Mucosa of rectum (tissue), 2 donors: ENCODE data around the gene SYNPO2.
"Not testable (repeated sequence)": the region's sequence is repeated elsewhere in the genome, so short reads cannot be mapped to it uniquely, and the experiment has no call there.

Source experiments
- H3K27ac ChIP-seq, 2 donors: one replicate each; pipeline ENCODE4 v1.7.0; 2013; ENCODE audit warnings: inconsistent platforms in 2 of 2, low read depth in 2 of 2, low read length in 2 of 2
- H3K27me3 ChIP-seq, 2 donors: one replicate each; pipeline ENCODE4 v1.7.0; 2013; ENCODE audit warnings: low read length in 2 of 2; ENCODE audit not compliant: control insufficient read depth in 2 of 2, insufficient read depth in 2 of 2
- H3K36me3 ChIP-seq, 2 donors: one replicate each; pipeline ENCODE4 v1.7.0; 2013; ENCODE audit warnings: low read length in 2 of 2; ENCODE audit not compliant: control insufficient read depth in 2 of 2, insufficient read depth in 2 of 2
- H3K4me1 ChIP-seq, 2 donors: one replicate each; pipeline ENCODE4 v1.7.0; 2013; ENCODE audit warnings: low read length in 2 of 2, mild to moderate bottlenecking in 1 of 2; ENCODE audit not compliant: control insufficient read depth in 2 of 2, insufficient read depth in 2 of 2
- H3K4me3 ChIP-seq, 2 donors: one replicate each; pipeline ENCODE4 v1.7.0; 2013; ENCODE audit warnings: low read length in 2 of 2
- H3K9ac ChIP-seq, 2 donors: one replicate each; pipeline ENCODE4 v1.7.0; 2013; ENCODE audit warnings: low read length in 2 of 2, low read depth in 1 of 2, mild to moderate bottlenecking in 1 of 2
- H3K9me3 ChIP-seq, 2 donors: one replicate each; pipeline ENCODE4 v1.7.0; 2013; ENCODE audit warnings: low read length in 2 of 2; ENCODE audit not compliant: control insufficient read depth in 2 of 2
- donor health status: healthy.
- donor health status: Normal muscosa, but diverticular disease.

SYNPO2 gene

DNA sequence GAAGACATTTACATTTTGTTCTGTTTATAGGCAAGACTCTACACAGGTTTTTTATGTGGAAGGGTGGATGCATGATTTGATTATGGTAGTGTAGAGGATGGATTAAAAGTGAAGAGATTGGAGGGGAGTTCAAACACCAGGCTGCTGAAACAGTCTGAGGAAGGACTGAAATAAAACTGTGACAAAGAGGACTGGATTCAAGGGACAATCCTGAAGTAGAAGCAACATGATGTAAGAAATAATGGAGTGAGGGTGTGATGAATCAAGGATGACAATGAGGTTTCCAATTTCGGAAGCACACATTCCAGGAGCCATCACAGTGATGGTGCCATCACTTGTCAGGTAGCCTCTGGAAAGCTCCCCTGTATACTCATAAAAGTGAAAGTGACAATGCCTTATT, 103.5 kb downstream of the SYNPO2 start:
- Histone ChIP-seq H3K27me3 (no peaks in the 10 kb centered on the region), H3K27ac (no peak overlapping the region), H3K4me1 (no peaks in the 10 kb centered on the region), H3K9ac (no peak overlapping the region), H3K36me3 (no peaks in the 10 kb centered on the region), H3K4me3 (no peak overlapping the region), H3K9me3 (no peaks in the 10 kb centered on the region)

DNA sequence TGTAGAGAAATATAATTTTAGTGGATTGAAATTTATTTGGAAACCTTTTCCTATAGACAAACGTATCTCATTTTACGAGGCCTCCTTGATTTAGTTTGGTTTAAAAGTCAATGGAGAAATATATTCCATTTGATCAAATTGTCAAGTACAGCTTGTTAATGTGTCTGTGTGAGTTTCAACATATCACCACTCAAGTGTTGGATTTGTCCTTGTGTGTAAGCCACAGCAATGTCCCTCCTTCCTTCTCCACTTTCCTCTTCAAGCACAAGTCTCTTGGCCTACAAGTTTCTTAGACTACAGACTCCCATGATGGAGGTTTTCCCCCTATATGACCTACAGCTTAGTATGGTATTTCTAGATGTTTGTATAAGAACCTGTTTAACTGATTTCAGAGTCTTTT, 104.7 kb downstream of the SYNPO2 start:
- Histone ChIP-seq H3K36me3 (no peaks in the 10 kb centered on the region), H3K9ac (no peak overlapping the region), H3K9me3 (no peaks in the 10 kb centered on the region), H3K27me3 (no peaks in the 10 kb centered on the region), H3K4me3 (no peak overlapping the region), H3K27ac (peak overlapping the region in 1 of 2 donors; percentile 55), H3K4me1 (no peaks in the 10 kb centered on the region)

DNA sequence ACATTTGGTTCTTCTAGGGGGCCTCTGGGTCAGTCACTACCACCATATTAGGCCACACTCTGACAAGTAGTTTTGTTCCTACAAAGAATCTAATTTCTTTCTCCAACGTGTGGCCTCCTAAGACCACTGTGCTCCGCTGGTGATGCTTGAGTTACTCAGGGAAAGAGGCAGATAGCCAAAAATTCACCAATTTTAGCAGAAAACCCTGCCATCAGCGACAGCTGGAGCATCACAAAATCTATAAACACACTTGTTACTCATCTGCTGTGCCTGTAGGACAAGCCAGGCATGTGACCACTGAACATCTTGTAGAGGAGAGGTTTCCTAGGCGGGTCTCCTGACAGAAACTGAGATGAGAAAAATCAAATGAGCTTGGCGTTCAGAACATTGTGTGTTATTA, 105.4 kb downstream of the SYNPO2 start:
- peak overlapping the region in 1 of 2 donors; percentile 5 for H3K9ac ChIP-seq
- no peaks in the 10 kb centered on the region for H3K4me1 ChIP-seq
- no peaks in the 10 kb centered on the region for H3K9me3 ChIP-seq
- H3K27me3 ChIP-seq: no peaks in the 10 kb centered on the region
- peak overlapping the region; percentile 5 to 55 for H3K27ac ChIP-seq
- no peak overlapping the region for H3K4me3 ChIP-seq
- no peaks in the 10 kb centered on the region for H3K36me3 ChIP-seq

DNA sequence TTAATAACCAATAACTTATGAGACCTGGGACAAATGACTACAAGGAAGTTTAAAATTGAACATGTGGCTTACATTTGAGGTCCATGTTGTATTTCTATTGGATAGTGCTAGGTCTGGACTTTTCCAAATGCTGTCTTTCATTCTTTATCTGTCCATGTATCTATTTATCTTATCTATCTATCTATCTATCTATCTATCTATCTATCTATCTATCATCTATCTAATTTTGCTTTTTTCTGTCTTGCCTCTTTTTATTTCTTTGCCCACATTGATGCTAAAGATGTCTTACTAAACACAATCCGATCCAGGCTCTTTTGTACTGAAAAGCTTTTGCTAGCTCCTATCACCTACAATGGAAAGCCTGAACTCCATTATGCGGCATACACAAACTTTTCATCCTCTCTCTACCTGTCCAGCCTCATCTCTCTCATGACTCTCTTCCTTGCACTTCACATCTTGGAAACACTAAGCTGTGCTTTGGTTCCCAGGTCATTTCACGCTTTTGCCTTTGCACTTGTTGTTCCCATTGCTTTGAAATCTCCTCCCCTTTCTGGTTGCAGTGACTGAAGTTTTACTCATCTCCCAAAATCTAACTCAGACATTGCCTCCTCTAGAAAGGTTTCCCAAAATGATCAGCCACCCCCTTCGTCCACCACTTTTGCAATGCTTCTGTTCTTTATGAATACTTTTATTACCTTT, 107.2 kb downstream of the SYNPO2 start:
- peak overlapping the region in 1 of 2 donors; percentile 28 for H3K27ac ChIP-seq
- H3K9me3 ChIP-seq: no peaks in the 10 kb centered on the region
- H3K9ac ChIP-seq: no peak overlapping the region
- H3K36me3 ChIP-seq: no peaks in the 10 kb centered on the region
- no peaks in the 10 kb centered on the region for H3K27me3 ChIP-seq
- no peak overlapping the region for H3K4me3 ChIP-seq
- no peaks in the 10 kb centered on the region for H3K4me1 ChIP-seq

DNA sequence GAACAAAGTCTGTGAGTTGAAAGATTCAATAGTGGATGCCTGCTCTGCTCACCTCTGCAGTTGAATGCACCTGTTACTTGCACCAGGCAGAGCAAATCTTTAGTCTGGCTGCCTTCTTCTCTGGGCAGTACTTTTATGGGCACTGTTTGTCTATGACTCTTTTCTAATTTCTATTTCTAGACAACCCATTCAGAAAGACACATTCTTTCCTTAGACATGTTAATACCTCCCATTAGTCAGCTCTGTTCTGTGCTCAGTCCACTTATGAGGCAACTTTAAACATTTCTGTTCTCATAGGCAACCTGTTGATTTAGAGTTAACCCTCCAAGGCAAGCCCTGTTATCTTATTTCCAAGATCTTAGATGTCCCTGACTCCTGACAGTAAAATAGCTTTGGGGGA, 108.9 kb downstream of the SYNPO2 start:
- Histone ChIP-seq H3K9me3 (no peaks in the 10 kb centered on the region), H3K27me3 (no peaks in the 10 kb centered on the region), H3K4me1 (no peaks in the 10 kb centered on the region), H3K27ac (peak overlapping the region in 1 of 2 donors; percentile 32), H3K9ac (no peak overlapping the region), H3K4me3 (no peak overlapping the region), H3K36me3 (no peaks in the 10 kb centered on the region)

DNA sequence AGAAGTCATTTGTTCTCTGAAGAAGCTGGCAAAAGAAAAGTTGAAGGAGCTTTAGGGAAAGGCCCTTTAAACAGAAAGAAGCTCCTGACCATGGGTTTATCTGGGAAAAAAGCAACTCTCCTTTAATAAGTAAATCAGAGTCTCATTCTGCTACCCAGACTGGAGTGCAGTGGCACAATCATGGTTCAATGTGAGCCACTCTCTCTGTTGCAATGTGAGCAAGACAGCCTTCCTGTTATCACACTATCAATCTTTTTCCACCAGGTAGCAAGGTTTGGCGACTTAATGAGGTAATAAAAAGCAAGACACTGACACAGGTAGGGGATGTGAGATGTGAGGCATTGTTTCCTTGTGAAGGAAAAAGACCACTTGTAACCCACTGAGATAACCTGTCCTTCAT, 111.3 kb downstream of the SYNPO2 start:
- no peak overlapping the region for H3K4me3 ChIP-seq
- no peaks in the 10 kb centered on the region for H3K36me3 ChIP-seq
- no peaks in the 10 kb centered on the region for H3K9me3 ChIP-seq
- no peaks in the 10 kb centered on the region for H3K27me3 ChIP-seq
- H3K9ac ChIP-seq: no peak overlapping the region
- peak overlapping the region in 1 of 2 donors; percentile 18 for H3K27ac ChIP-seq
- no peaks in the 10 kb centered on the region for H3K4me1 ChIP-seq

DNA sequence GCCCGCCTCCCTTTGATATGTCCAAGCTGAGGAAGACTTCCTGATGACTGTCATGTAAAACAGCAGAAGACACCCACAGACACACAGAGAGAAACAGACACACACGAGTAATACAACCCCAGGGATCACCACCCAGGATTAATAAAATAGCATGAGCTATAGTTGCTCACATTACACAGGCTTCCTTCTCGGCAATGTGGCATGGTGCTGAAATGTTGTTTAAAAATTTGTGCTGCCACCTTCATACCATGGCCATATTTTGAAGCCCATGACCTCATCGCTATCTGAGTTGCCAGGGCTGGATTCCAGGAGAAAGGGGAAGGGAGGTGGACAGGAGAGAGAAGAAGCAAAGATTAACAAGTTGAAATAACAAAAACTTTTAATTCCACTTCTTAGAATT, 111.7 kb downstream of the SYNPO2 start:
- Histone ChIP-seq H3K36me3 (no peaks in the 10 kb centered on the region), H3K9me3 (no peaks in the 10 kb centered on the region), H3K9ac (no peak overlapping the region), H3K4me3 (no peak overlapping the region), H3K27me3 (no peaks in the 10 kb centered on the region), H3K27ac (peak overlapping the region in 1 of 2 donors; percentile 18), H3K4me1 (no peaks in the 10 kb centered on the region)

DNA sequence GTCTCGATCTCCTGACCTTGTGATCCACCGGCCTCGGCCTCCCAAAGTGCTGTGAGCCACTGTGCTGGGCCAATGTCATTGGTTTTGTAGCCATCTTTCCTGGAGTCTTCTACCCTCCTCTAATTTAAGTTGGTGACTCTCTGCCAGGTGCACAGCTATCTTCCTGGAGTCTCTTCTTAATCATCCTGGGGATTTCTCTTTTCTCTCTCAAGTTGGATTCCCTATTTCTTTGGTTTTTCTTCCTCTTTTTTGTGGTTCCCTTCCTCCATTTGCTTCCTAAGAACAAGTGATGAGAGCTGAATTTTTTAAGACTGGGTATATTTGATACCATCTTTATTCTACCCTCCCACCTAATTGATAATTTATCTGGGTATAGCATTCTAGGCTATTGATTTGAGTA, 113.8 kb downstream of the SYNPO2 start:
- H3K9me3 ChIP-seq: no peaks in the 10 kb centered on the region
- H3K27ac ChIP-seq: no peak overlapping the region
- H3K4me3 ChIP-seq: no peak overlapping the region
- no peaks in the 10 kb centered on the region for H3K36me3 ChIP-seq
- no peaks in the 10 kb centered on the region for H3K4me1 ChIP-seq
- H3K27me3 ChIP-seq: no peaks in the 10 kb centered on the region
- H3K9ac ChIP-seq: no peak overlapping the region

DNA sequence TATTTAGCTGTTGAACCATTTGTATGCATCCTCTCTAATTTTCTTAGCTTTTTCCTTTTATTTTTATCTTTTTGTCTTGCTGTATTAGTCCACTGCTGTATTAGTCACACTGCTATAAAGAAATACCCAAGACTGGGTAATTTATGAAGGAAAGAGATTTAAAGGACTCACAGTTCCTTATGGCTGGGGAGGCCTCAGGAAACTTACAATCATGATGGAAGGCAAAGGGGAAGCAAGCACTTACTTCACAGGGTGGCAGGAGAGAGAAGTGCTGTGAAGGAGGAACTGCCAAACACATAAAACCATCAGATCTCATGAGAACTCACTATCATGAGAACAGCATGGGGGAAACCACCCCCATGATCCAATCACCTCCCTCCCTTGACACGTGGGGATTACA, 114.3 kb downstream of the SYNPO2 start:
- H3K27me3 ChIP-seq, H3K4me3 ChIP-seq, H3K27ac ChIP-seq, H3K9me3 ChIP-seq, H3K36me3 ChIP-seq, H3K4me1 ChIP-seq, H3K9ac ChIP-seq: not testable (repeated sequence)

DNA sequence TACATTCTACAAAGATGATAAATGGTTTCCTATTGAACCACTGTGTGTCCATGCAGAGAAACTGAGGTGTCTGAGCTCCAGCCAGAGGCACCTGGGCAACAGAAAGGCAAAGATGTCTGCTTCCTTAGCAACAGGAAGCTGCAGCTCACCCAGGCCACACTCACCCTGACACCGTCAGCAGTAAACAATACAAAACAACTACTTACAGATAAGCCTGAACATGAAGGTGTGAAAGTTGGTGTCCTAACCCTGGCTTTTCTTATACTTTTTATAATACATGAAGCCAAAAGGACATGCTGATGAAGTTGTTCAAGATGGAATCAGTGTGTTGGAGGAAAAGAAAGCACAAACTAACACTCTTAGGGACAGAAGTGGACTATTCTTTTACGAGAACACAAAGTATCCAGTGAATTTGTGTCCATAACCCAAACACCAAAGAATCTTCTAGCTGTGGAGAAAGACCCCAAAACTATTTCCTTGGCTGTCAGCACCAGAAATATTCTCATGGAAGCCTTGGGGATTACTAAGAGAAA, 117.3 kb downstream of the SYNPO2 start:
- H3K27me3 ChIP-seq: no peaks in the 10 kb centered on the region
- no peaks in the 10 kb centered on the region for H3K9me3 ChIP-seq
- H3K4me1 ChIP-seq: no peaks in the 10 kb centered on the region
- H3K36me3 ChIP-seq: no peaks in the 10 kb centered on the region
- H3K4me3 ChIP-seq: no peak overlapping the region
- no peak overlapping the region for H3K9ac ChIP-seq
- H3K27ac ChIP-seq: no peak overlapping the region
